SK-N-SH (cell line): Measurements from ENCODE around the gene FZR1. TPM values are rescaled to one million over a fixed set of nuclear protein-coding genes. Genes with fewer than 3 reads are reported as not detected.

Experiments used
- CTCF ChIA-PET: fragments of 300-600, 350-600 bp; formaldehyde crosslinking; extraction: SDS; loops from one replicate; lab custom pipeline; 2021; lab: Yijun Ruan, JAX
- POLR2A ChIA-PET: fragments of 350-600 bp; sonication (Branson Sonifier 250); formaldehyde crosslinking; extraction: SDS; loops from one replicate; lab custom pipeline; 2020; ENCODE audit warnings: antibody characterized with exemption, inconsistent platforms; lab: Yijun Ruan, JAX
- DNase-seq: peaks from one replicate; pipeline ENCODE4 v3.0.0; 2012
- H2AFZ ChIP-seq: fragments of 200-600 bp; sonication (generic); 2 replicates; pipeline ENCODE4 v1.8.1; 2016; ENCODE audit warnings: antibody characterized with exemption, mild to moderate bottlenecking, low read depth
- H3F3A ChIP-seq: fragments of 200-600 bp; sonication (generic); replicated peaks from 2 replicates; pipeline ENCODE3; 2016; ENCODE audit warnings: antibody characterized with exemption, mild to moderate bottlenecking; ENCODE audit not compliant: insufficient read depth
- H3K27ac ChIP-seq, 2 experiments: fragments of 200-500 bp in 1 of 2; fragments of 200-600 bp in 1 of 2; sonication (Bioruptor generic) in 1 of 2; sonication (generic), shearing (Covaris generic) in 1 of 2; 2 replicates each; pipeline versions ENCODE4 v1.5.1 to v1.6.1; 2014 to 2016; ENCODE audit warnings: low read depth in 2 of 2, inconsistent platforms in 1 of 2, low read length in 1 of 2, mild to moderate bottlenecking in 1 of 2, mixed read lengths in 1 of 2
- H3K27me3 ChIP-seq: fragments of 200-600 bp; sonication (generic), shearing (Covaris generic); 2 replicates; pipeline ENCODE4 v1.6.1; 2016; ENCODE audit warnings: mixed run types; ENCODE audit not compliant: insufficient read depth
- H3K36me3 ChIP-seq, 2 experiments: fragments of 200-500 bp in 1 of 2; fragments of 200-600 bp in 1 of 2; sonication (Bioruptor generic) in 1 of 2; sonication (generic) in 1 of 2; replicated peaks in 1 of 2; 2 replicates each; pipeline versions ENCODE3 to v1.5.1; 2014 to 2016; ENCODE audit warnings: low read length in 1 of 2, mild to moderate bottlenecking in 1 of 2; ENCODE audit not compliant: insufficient read depth in 2 of 2, control insufficient read depth in 1 of 2
- H3K4me1 ChIP-seq, 2 experiments: fragments of 200-500 bp in 1 of 2; fragments of 200-600 bp in 1 of 2; sonication (Bioruptor generic) in 1 of 2; sonication (generic), shearing (Covaris generic) in 1 of 2; 2 replicates each; pipeline versions ENCODE4 v1.5.1 to v1.6.1; 2014 to 2016; ENCODE audit warnings: low read depth in 1 of 2, low read length in 1 of 2, mixed run types in 1 of 2; ENCODE audit not compliant: insufficient read depth in 2 of 2, control insufficient read depth in 1 of 2
- H3K4me2 ChIP-seq: fragments of 200-600 bp; sonication (generic), shearing (Covaris generic); 2 replicates; pipeline ENCODE4 v1.6.1; 2017; ENCODE audit warnings: mixed run types
- H3K4me3 ChIP-seq, 2 experiments: fragments of 200-500 bp in 1 of 2; fragments of 200-600 bp in 1 of 2; sonication (Bioruptor generic) in 1 of 2; sonication (generic), shearing (Covaris generic) in 1 of 2; 2 replicates each; pipeline versions ENCODE4 v1.5.1 to v1.8.1; 2014 to 2016; ENCODE audit warnings: low read depth in 2 of 2, inconsistent platforms in 1 of 2, low read length in 1 of 2, mild to moderate bottlenecking in 1 of 2, mixed read lengths in 1 of 2, moderate library complexity in 1 of 2
- H3K79me2 ChIP-seq: fragments of 200-600 bp; sonication (generic); 2 replicates; pipeline ENCODE4 v1.8.1; 2017; ENCODE audit warnings: mild to moderate bottlenecking; ENCODE audit not compliant: insufficient read depth
- H3K9ac ChIP-seq: fragments of 200-600 bp; sonication (generic); 2 replicates; pipeline ENCODE4 v1.6.1; 2017; ENCODE audit warnings: mixed run types
- H3K9me2 ChIP-seq: fragments of 200-600 bp; sonication (generic); 2 replicates; pipeline ENCODE4 v1.6.1; 2017; ENCODE audit warnings: mixed run types
- H3K9me3 ChIP-seq: fragments of 200-600 bp; sonication (generic); 2 replicates; pipeline ENCODE4 v1.6.1; 2017; ENCODE audit warnings: mixed run types, mild to moderate bottlenecking, moderate library complexity
- H4K20me1 ChIP-seq: fragments of 200-600 bp; sonication (generic); 2 replicates; pipeline ENCODE4 v1.6.1; 2017; ENCODE audit warnings: mild to moderate bottlenecking, mixed run types; ENCODE audit not compliant: insufficient read depth
- CHD2 ChIP-seq: fragments of 150-350 bp; IDR thresholded peaks from 2 replicates; pipeline ENCODE4 v1.6.1; 2018; ENCODE audit warnings: low read length; ENCODE audit not compliant: partially characterized antibody
- EP300 ChIP-seq, 2 experiments: IDR thresholded peaks; 2 replicates each; pipeline versions ENCODE4 v1.4.0 to v1.6.1; 2012; ENCODE audit warnings: borderline replicate concordance in 1 of 2, low read depth in 1 of 2, low read length in 1 of 2
- FOXJ3 ChIP-seq: sonication (generic); formaldehyde crosslinking; IDR thresholded peaks from 2 replicates; pipeline ENCODE4 v1.5.1; 2020; ENCODE audit warnings: mild to moderate bottlenecking, missing genetic modification reagents
- FOXM1 ChIP-seq: IDR thresholded peaks from 2 replicates; pipeline ENCODE4 v1.4.0; 2012; ENCODE audit warnings: low read depth, mild to moderate bottlenecking
- GATA2 ChIP-seq: sonication (generic); formaldehyde crosslinking; IDR thresholded peaks from 2 replicates; pipeline ENCODE4 v1.5.0; 2020; ENCODE audit warnings: mild to moderate bottlenecking, missing genetic modification reagents
- MEF2A ChIP-seq: IDR thresholded peaks from 2 replicates; pipeline ENCODE4 v1.4.0; 2012; ENCODE audit warnings: low read depth, borderline replicate concordance
- MXI1 ChIP-seq: IDR thresholded peaks from 2 replicates; pipeline ENCODE4 v1.6.1; 2012; ENCODE audit warnings: mild to moderate bottlenecking, low read depth, low read length, improper control_type of control experiment
- NFIC ChIP-seq: IDR thresholded peaks from 2 replicates; pipeline ENCODE4 v1.4.0; 2012; ENCODE audit warnings: borderline replicate concordance
- PBX3 ChIP-seq: IDR thresholded peaks from 2 replicates; pipeline ENCODE4; 2012
- REST ChIP-seq: IDR thresholded peaks from 2 replicates; pipeline ENCODE4 v1.6.1; 2012; ENCODE audit warnings: mild to moderate bottlenecking, low read depth, low read length, moderate library complexity
- SIN3A ChIP-seq: IDR thresholded peaks from 2 replicates; pipeline ENCODE4 v1.6.1; 2012; ENCODE audit warnings: low read depth, mild to moderate bottlenecking, low read length, moderate library complexity, borderline replicate concordance
- SMC3 ChIP-seq: IDR thresholded peaks from 2 replicates; pipeline ENCODE4 v1.6.1; 2012; ENCODE audit warnings: low read depth, low read length, improper control_type of control experiment
- TCF12 ChIP-seq: IDR thresholded peaks from 2 replicates; pipeline ENCODE4 v1.4.0; 2012
- TEAD4 ChIP-seq: IDR thresholded peaks from 2 replicates; pipeline ENCODE4 v1.4.0; 2012; ENCODE audit warnings: mild to moderate bottlenecking, borderline replicate concordance; ENCODE audit not compliant: insufficient read depth
- YY1 ChIP-seq: IDR thresholded peaks from 2 replicates; pipeline ENCODE4 v1.4.0; 2012; ENCODE audit warnings: low read depth, mild to moderate bottlenecking
- WGBS: methylation state at CpG from one replicate; pipeline ENCODE4 v1.1.6; 2017; ENCODE audit warnings: low lambda C conversion rate; 5-methylcytosine and 5-hydroxymethylcytosine counted together
- polyA plus RNA-seq, 3 experiments: library from polyadenylated mRNA; depleted of rRNA; stranded (reverse); fragments of >200 nt; gene quantifications; 2 replicates each; pipeline ENCODE4 v1.2.3, GENCODE V29; 2012

The FZR1 gene
- polyA plus RNA-seq, 1 of the 3 experiments (the other 2 are of a cell fraction), result 36.3 TPM

GRCh38 chr19:3573858-3574637, 67.9 kb downstream of the FZR1 start:
- peaks cover 6 to 13% of the 10 kb centered on the region in 2 experiments for H3K36me3 ChIP-seq
- H3K27ac ChIP-seq, result peak overlapping the region; percentile 67 to 72; a peak in 3 of 4 replicates
- no peaks in the 10 kb centered on the region for H3K9me3 ChIP-seq
- no peaks in the 10 kb centered on the region for H3K9me2 ChIP-seq
- TF ChIP-seq PBX3, result peak; percentile 88
- TF ChIP-seq MXI1, result peak; percentile 61
- no peak for TF ChIP-seq GATA2 (CRISPR knock-in tag)
- no peak for TF ChIP-seq TEAD4
- TF ChIP-seq TCF12, result no peak
- no peak for TF ChIP-seq REST
- no peak for TF ChIP-seq SIN3A
- no peak for TF ChIP-seq EP300 (IDR thresholded peaks at IDR 0.05; ENCODE audit: borderline replicate concordance in 1 of 2, low read depth in 1 of 2, low read length in 1 of 2)
- no peak for TF ChIP-seq CHD2
- no peak for TF ChIP-seq YY1
- no peak for TF ChIP-seq FOXJ3 (CRISPR knock-in tag)
- no peak for TF ChIP-seq FOXM1
- no peak for TF ChIP-seq MEF2A
- no peak for TF ChIP-seq NFIC
- no peak for TF ChIP-seq SMC3
- H3K4me2 ChIP-seq, result peak overlapping the region; percentile 100
- peaks cover 17% of the 10 kb centered on the region for H3F3A ChIP-seq
- peak; percentile 98 for DNase-seq
- peak overlapping the region; percentile 91 to 92 for H3K4me3 ChIP-seq
- no peak overlapping the region for H2AFZ ChIP-seq
- ChIA-PET POLR2A (interaction anchor here (0.6 to 1.1 kb wide), 3 partner anchors 13 to 626 kb away, joined by 3 to 4 read pairs (median 3); partner anchors contain the start of gene MFSD12), CTCF (interaction anchor here (1.0 to 5.8 kb wide), 4 partner anchors 12 to 36 kb away, joined by 3 to 38 read pairs (median 6); partner anchors contain the start of genes GIPC3 and MFSD12)
- H3K27me3 ChIP-seq, result no peaks in the 10 kb centered on the region
- H3K4me1 ChIP-seq, result peaks cover 0 to 5% of the 10 kb centered on the region in 2 experiments; a peak in 1 of 4 replicates
- H4K20me1 ChIP-seq, result peaks cover 4% of the 10 kb centered on the region; the same call in 1 of the 2 replicates
- H3K79me2 ChIP-seq, result peaks cover 9% of the 10 kb centered on the region
- 52% methylated on average over 39 of the region's 55 CpGs for WGBS
- peak overlapping the region; percentile 92; the same call in 1 of the 2 replicates for H3K9ac ChIP-seq
